ENCODE results near the gene RAD50. TPM values are rescaled to one million over a fixed set of nuclear protein-coding genes. Genes with fewer than 3 reads are reported as not detected.

RAD50 gene
- total RNA-seq, 4 donors from 2014 or later, result 35.8 to 47.5 (median 41.3) TPM

- Histone ChIP-seq H3K36me3 (peaks cover 0 to 53% (median 20%) of the 10 kb centered on the region in 4 donors), H3K9me3 (no peaks in the 10 kb centered on the region), H3K4me3 (no peak overlapping the region), H3K27ac (no peak overlapping the region), H3K27me3 (no peaks in the 10 kb centered on the region), H3K4me1 (no peaks in the 10 kb centered on the region)
- no peak for DNase-seq
- 70% methylated on average over 2 of the region's 2 CpGs for WGBS, 2 donors (ENCODE audit: low coverage in 1 of 2)
- intact Hi-C loops (cut with DNase I; ENCODE audit: low total_unique reads) (no loop called here), in situ Hi-C loops (cut with MboI; ENCODE audit: low pct_ligation_motif_present in 1 of 4, low pct_unique_long_range_greater_than_20kb in 1 of 4, low sequenced_read_pairs in 3 of 4) (no loop called here)
- TF ChIP-seq CTCF (IDR thresholded peaks at IDR 0.05) (no peak), EP300 (IDR thresholded peaks at IDR 0.05; ENCODE audit: low read depth) (no peak), POLR2A (IDR thresholded peaks at IDR 0.05) (no peak), POLR2AphosphoS5 (IDR thresholded peaks at IDR 0.05) (no peak)
Observed at GRCh38 chr5:132592521-132592920, 35.7 kb downstream of the RAD50 start.

- in situ Hi-C loops (cut with MboI; ENCODE audit: low pct_ligation_motif_present in 1 of 4, low pct_unique_long_range_greater_than_20kb in 1 of 4, low sequenced_read_pairs in 3 of 4), result no loop called here
- intact Hi-C loops (cut with DNase I; ENCODE audit: low total_unique reads), result no loop called here
- Histone ChIP-seq H3K36me3 (peaks cover 0 to 55% (median 18%) of the 10 kb centered on the region in 4 donors), H3K27me3 (no peaks in the 10 kb centered on the region), H3K27ac (no peak overlapping the region), H3K4me3 (no peak overlapping the region), H3K4me1 (no peaks in the 10 kb centered on the region), H3K9me3 (no peaks in the 10 kb centered on the region)
- WGBS, 2 donors (ENCODE audit: low coverage in 1 of 2), result 94 to 98% methylated on average over 3 of the region's 3 CpGs
- no peak for DNase-seq
- TF ChIP-seq EP300 (IDR thresholded peaks at IDR 0.05; ENCODE audit: low read depth) (no peak), POLR2AphosphoS5 (IDR thresholded peaks at IDR 0.05) (no peak), CTCF (IDR thresholded peaks at IDR 0.05) (no peak), POLR2A (IDR thresholded peaks at IDR 0.05) (no peak)
Observed at GRCh38 chr5:132594170-132594569, 37.4 kb downstream of the RAD50 start.

GRCh38 chr5:132595624-132596023 is 38.8 kb downstream of the RAD50 start:
- in situ Hi-C loops (cut with MboI; ENCODE audit: low pct_ligation_motif_present in 1 of 4, low pct_unique_long_range_greater_than_20kb in 1 of 4, low sequenced_read_pairs in 3 of 4), result no loop called here
- TF ChIP-seq POLR2AphosphoS5 (IDR thresholded peaks at IDR 0.05) (no peak), EP300 (IDR thresholded peaks at IDR 0.05; ENCODE audit: low read depth) (no peak), CTCF (IDR thresholded peaks at IDR 0.05) (no peak), POLR2A (IDR thresholded peaks at IDR 0.05) (no peak)
- peaks cover 0 to 55% (median 14%) of the 10 kb centered on the region in 4 donors for H3K36me3 ChIP-seq
- 88 to 92% methylated on average over 5 of the region's 5 CpGs for WGBS, 2 donors (ENCODE audit: low coverage in 1 of 2)
- intact Hi-C loops (cut with DNase I; ENCODE audit: low total_unique reads), result no loop called here
- H3K4me3 ChIP-seq, result no peak overlapping the region
- H3K9me3 ChIP-seq, result no peaks in the 10 kb centered on the region
- no peak for DNase-seq
- no peak overlapping the region for H3K27ac ChIP-seq
- H3K27me3 ChIP-seq, result no peaks in the 10 kb centered on the region
- H3K4me1 ChIP-seq, result no peaks in the 10 kb centered on the region

GRCh38 chr5:132601071-132601728 is 44.4 kb downstream of the RAD50 start:
- Histone ChIP-seq H3K9me3 (no peaks in the 10 kb centered on the region), H3K27me3 (no peaks in the 10 kb centered on the region), H3K4me1 (no peaks in the 10 kb centered on the region), H3K36me3 (peaks cover 0 to 35% (median 16%) of the 10 kb centered on the region in 4 donors), H3K27ac (no peak overlapping the region), H3K4me3 (no peak overlapping the region)
- WGBS, 2 donors (ENCODE audit: low coverage in 1 of 2), result 60 to 93% methylated on average over 2 to 8 of the region's 8 CpGs
- in situ Hi-C loops (cut with MboI; ENCODE audit: low pct_ligation_motif_present in 1 of 4, low pct_unique_long_range_greater_than_20kb in 1 of 4, low sequenced_read_pairs in 3 of 4), result no loop called here
- intact Hi-C loops (cut with DNase I; ENCODE audit: low total_unique reads), result no loop called here
- DNase-seq, result no peak
- no peak for TF ChIP-seq CTCF (IDR thresholded peaks at IDR 0.05)
- no peak for TF ChIP-seq POLR2A (IDR thresholded peaks at IDR 0.05)
- TF ChIP-seq POLR2AphosphoS5 (IDR thresholded peaks at IDR 0.05), result no peak
- no peak for TF ChIP-seq EP300 (IDR thresholded peaks at IDR 0.05; ENCODE audit: low read depth)
